Chondrocyte (in vitro differentiated cells): Measurements from ENCODE around the gene GRN. TPM values are rescaled to one million over a fixed set of nuclear protein-coding genes. Genes with fewer than 3 reads are reported as not detected.
A peak's percentile ranks its signal among the peaks of the same experiment; 100 is the strongest.
"Not testable (repeated sequence)": the region's sequence is repeated elsewhere in the genome, so short reads cannot be mapped to it uniquely, and the experiment has no call there.

Source experiments
- DNase-seq: peaks from one replicate; pipeline ENCODE4 v3.0.0; 2021; ENCODE audit warnings: mixed read lengths, low spot score
- H3K27ac Mint-ChIP-seq: one replicate; pipeline ENCODE4 v1.8.0; 2021; ENCODE audit warnings: mild to moderate bottlenecking, moderate library complexity, mixed read lengths; ENCODE audit not compliant: unreplicated experiment
- H3K27me3 Mint-ChIP-seq: 2 replicates; pipeline ENCODE4 v1.8.0; 2021; ENCODE audit warnings: low read depth, mixed read lengths
- H3K36me3 Mint-ChIP-seq: 2 replicates; pipeline ENCODE4 v1.8.0; 2021; ENCODE audit warnings: low read depth, mixed read lengths
- H3K4me1 Mint-ChIP-seq: 2 replicates; pipeline ENCODE4 v1.8.0; 2021; ENCODE audit warnings: low read depth, mild to moderate bottlenecking, mixed read lengths
- H3K4me3 Mint-ChIP-seq: one replicate; pipeline ENCODE4 v1.8.0; 2021; ENCODE audit warnings: mild to moderate bottlenecking, moderate library complexity, mixed read lengths; ENCODE audit not compliant: unreplicated experiment
- H3K9me3 Mint-ChIP-seq: 2 replicates; pipeline ENCODE4 v1.8.0; 2021; ENCODE audit warnings: low read depth, mixed read lengths
- total RNA-seq: library from RNA; stranded (reverse); gene quantifications from 3 replicates; pipeline ENCODE4 v1.2.1, GENCODE V29; 2021
- TF ChIP-seq, protein P1 (sequence below): fragments of 200-600 bp; sonication (generic); IDR thresholded peaks from 2 replicates; pipeline ENCODE4 v1.5.0; 2021; ENCODE audit warnings: antibody characterized with exemption, mild to moderate bottlenecking, moderate library complexity

Gene GRN
- total RNA-seq, 1 donor from 2014 or later, result 342 TPM

DNA sequence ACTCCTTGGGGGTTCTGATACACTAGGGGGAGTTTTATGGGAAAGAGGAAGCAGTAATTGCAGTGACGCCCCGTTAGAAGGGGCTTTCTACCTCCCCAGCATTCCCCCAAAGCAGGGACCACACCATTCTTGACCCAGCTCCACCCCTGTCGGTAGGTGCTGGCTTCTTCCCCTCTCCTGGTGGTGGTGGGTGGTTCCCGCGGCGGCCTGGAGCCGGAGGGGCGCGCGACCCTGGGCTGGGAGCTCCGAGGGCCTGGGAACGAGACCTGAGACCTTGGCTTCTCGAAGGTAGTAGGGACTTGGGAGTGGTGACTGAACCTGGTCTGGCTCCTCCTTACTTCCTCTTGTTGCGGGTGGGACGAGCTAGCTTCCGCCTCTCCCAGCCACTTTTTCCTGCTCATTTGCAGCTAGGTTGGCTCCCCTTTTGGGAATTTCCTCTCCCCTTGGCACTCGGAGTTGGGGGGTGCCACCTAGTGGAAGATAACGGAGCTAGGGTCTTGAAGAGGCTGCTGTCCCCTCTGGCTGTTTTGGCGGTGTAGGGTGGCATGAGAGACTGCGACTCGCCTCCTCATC, 438 bp downstream of the GRN start:
- Mint-ChIP-seq H3K36me3 (no peaks in the 10 kb centered on the region), H3K9me3 (no peaks in the 10 kb centered on the region), H3K27ac (peak overlapping the region; percentile 88), H3K27me3 (peaks cover 7% of the 10 kb centered on the region), H3K4me1 (peaks cover 14% of the 10 kb centered on the region), H3K4me3 (peak overlapping the region; percentile 92)
- TF ChIP-seq, protein P1, sequence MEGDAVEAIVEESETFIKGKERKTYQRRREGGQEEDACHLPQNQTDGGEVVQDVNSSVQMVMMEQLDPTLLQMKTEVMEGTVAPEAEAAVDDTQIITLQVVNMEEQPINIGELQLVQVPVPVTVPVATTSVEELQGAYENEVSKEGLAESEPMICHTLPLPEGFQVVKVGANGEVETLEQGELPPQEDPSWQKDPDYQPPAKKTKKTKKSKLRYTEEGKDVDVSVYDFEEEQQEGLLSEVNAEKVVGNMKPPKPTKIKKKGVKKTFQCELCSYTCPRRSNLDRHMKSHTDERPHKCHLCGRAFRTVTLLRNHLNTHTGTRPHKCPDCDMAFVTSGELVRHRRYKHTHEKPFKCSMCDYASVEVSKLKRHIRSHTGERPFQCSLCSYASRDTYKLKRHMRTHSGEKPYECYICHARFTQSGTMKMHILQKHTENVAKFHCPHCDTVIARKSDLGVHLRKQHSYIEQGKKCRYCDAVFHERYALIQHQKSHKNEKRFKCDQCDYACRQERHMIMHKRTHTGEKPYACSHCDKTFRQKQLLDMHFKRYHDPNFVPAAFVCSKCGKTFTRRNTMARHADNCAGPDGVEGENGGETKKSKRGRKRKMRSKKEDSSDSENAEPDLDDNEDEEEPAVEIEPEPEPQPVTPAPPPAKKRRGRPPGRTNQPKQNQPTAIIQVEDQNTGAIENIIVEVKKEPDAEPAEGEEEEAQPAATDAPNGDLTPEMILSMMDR, result peak; percentile 77
- DNase-seq, result no peak

DNA sequence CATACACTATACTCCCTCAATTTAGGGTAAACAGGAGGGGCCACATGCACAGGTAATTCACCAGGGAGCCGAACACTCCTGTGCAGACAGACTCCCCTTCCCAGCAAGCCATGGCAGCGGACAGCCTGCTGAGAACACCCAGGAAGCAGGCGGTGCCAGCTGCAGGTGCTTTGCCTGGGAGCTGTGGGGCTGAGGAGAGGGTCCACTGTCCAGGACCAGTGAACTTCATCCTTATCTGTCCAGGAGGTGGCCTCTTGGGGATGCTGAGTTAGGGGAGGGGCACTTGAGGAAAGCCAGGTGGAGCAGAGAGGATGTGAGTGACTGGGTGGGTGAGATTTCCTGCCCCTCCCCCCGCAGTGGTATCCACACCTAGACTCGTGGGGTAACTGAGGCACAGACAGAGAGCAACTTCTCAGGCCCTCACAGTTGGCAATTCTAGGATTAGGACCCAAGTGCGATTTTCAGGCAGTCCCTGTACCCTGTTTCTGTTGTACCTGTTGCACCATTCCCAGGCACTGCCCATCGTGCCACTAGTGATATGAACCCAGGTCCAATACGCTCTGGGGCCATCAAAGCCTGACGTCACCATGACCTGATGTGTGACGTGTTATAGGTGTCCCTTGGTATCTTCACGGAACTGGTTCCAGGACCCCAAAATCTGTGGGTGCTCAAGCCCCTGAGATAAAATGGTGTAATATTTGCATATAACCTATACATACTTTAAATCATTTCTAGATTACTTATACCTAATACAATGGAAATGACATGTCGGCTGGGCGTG, 1.2 kb downstream of the GRN start:
- Mint-ChIP-seq H3K36me3 (no peaks in the 10 kb centered on the region), H3K4me1 (peaks cover 14% of the 10 kb centered on the region), H3K27me3 (peaks cover 7% of the 10 kb centered on the region), H3K4me3 (peak overlapping the region; percentile 92), H3K27ac (peak overlapping the region; percentile 88), H3K9me3 (no peaks in the 10 kb centered on the region)
- TF ChIP-seq, protein P1, result peak; percentile 34
- no peak for DNase-seq

DNA sequence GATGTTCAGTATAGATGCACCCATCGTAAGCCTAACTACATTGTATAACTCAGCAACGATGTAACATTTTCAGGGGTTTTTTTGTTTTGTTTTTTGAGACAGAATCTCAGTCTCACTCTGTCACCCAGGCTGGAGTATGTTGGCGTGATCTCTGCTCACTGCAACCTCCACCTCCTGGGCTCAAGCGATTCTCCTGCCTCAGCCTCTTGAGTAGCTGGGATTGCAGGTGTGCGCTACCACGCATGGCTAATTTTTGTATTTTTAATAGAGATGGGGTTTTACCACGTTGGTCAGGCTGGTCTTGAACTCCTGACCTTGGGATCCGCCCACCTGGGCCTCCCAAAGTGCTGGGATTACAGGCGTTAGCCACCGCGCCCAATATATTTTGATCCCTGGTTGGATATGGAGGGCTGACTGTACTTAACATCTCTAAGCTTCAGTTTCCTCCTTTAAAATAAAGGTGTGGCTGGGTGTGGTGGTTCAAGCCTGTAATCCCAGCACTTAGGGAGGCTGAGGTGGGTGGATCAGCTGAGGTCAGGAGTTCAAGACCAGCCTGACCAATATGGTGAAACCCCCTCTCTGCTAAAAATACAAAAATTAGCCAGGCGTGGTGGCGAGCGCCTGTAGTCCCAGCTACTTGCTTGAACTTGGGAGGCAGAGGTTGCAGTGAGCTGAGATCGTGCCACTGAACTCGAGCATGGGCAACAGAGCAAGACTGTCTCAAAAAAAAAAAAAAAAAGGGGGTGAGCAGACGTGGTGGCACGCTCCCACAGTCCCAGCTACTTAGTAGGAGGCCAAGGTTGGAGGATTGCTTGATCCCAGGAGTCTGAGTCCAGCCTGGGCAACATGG, 2.3 kb downstream of the GRN start:
- not testable (repeated sequence) for H3K9me3 Mint-ChIP-seq, H3K4me3 Mint-ChIP-seq, H3K27ac Mint-ChIP-seq, H3K27me3 Mint-ChIP-seq, H3K36me3 Mint-ChIP-seq, DNase-seq
- peaks cover 14% of the 10 kb centered on the region for H3K4me1 Mint-ChIP-seq

DNA sequence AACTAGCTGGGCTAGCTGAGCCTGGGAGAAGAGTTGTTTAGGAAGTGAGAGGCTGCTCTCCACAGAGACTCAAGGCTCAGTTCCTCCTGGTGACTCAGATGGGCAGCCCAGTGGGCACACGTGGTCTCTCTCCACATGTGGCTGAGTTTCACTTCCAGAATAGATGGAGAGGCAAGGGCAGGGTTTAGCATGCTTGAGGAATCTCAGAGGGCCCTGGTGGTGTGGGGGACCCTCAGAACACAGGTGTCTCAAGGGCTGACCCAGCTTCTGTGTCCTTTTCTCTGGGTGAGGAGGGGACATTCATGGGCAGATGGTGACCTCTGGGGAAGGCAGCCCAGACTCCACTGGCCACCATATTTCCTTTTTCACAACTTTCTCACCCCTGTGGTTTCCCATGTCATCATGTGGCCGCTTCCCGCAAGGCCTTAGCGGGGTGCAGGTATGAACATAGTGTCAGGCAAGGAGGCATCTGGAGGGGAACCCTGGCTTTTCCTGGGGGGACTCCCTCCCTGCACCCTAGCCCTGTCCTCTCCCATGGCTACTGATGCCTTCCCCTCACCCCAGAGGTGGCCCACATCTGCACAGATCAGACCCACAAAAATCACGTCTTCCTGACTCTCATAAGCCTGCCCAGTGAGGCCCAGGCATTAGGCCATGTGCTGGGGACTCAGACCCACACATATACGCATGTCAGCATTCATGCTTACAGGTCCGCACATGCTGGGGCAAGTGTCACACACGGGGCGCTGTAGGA, 3.3 kb downstream of the GRN start:
- no peak overlapping the region for H3K4me3 Mint-ChIP-seq
- DNase-seq, result no peak
- peaks cover 5% of the 10 kb centered on the region for H3K36me3 Mint-ChIP-seq
- no peaks in the 10 kb centered on the region for H3K27me3 Mint-ChIP-seq
- H3K9me3 Mint-ChIP-seq, result no peaks in the 10 kb centered on the region
- peaks cover 14% of the 10 kb centered on the region for H3K4me1 Mint-ChIP-seq
- TF ChIP-seq, protein P1, result no peak
- H3K27ac Mint-ChIP-seq, result peak overlapping the region; percentile 57

DNA sequence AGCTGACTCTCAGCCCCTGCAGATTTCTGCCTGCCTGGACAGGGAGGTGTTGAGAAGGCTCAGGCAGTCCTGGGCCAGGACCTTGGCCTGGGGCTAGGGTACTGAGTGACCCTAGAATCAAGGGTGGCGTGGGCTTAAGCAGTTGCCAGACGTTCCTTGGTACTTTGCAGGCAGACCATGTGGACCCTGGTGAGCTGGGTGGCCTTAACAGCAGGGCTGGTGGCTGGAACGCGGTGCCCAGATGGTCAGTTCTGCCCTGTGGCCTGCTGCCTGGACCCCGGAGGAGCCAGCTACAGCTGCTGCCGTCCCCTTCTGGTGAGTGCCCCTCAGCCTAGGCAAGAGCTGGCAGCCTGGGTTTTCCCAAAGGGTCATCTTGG, 3.9 kb downstream of the GRN start:
- DNase-seq, result no peak
- H3K36me3 Mint-ChIP-seq, result peaks cover 5% of the 10 kb centered on the region
- H3K27me3 Mint-ChIP-seq, result no peaks in the 10 kb centered on the region
- TF ChIP-seq, protein P1, result no peak
- H3K4me3 Mint-ChIP-seq, result no peak overlapping the region
- no peak overlapping the region for H3K27ac Mint-ChIP-seq
- H3K4me1 Mint-ChIP-seq, result peaks cover 14% of the 10 kb centered on the region
- no peaks in the 10 kb centered on the region for H3K9me3 Mint-ChIP-seq
